ENCODE measurements around the gene DALRD3.

DALRD3 gene

DNA sequence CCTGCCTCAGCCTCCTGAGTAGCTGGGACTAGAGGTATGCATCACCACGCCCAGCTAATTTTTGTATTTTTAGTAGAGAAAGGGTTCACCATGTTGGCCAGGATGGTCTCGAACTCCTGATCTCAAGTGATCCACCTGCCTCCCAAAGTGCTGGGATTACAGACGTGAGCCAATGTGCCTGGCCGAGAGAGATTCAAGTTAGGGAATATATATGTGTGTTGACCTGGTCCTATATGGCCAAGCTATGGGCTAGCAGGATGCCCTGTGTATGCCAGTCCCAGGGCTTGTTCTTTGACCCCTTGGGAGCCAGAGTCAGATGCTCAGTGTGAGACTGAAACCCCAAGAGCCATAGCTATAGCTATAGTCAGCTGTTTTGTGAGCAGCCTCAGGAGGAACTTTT is 5.4 kb upstream of the DALRD3 start:
- POLR2A ChIA-PET: interaction anchor here (1.2 to 9.9 kb wide), 6 partner anchors 10 to 96 kb away, joined by 5 to 204 read pairs (median 35); partner anchors contain the start of genes P4HTM, QRICH1, USP19 and WDR6
- TF ChIP-seq FOXK2 (IDR thresholded peaks at IDR 0.05) (no peak), NFRKB (IDR thresholded peaks at IDR 0.05) (no peak), BHLHE40 (IDR thresholded peaks at IDR 0.05; ENCODE audit: borderline replicate concordance) (no peak), SUZ12 (IDR thresholded peaks at IDR 0.05) (no peak), ELF4 (IDR thresholded peaks at IDR 0.05) (no peak), HDGF (IDR thresholded peaks at IDR 0.05; ENCODE audit: borderline replicate concordance) (no peak), TARDBP (IDR thresholded peaks at IDR 0.05) (no peak), ZNF384 (IDR thresholded peaks at IDR 0.05) (no peak), FOXM1 (IDR thresholded peaks at IDR 0.05; ENCODE audit: borderline replicate concordance) (no peak), SP1 (IDR thresholded peaks at IDR 0.05) (no peak), FOXA1 (IDR thresholded peaks at IDR 0.05) (no peak), ARNT (IDR thresholded peaks at IDR 0.05) (no peak), CTBP1 (IDR thresholded peaks at IDR 0.05; ENCODE audit: borderline replicate concordance) (no peak), L3MBTL2 (conservative IDR thresholded peaks at IDR 0.05) (no peak), LEF1 (IDR thresholded peaks at IDR 0.05; ENCODE audit: borderline replicate concordance) (no peak)
- TF ChIP-seq, protein P1, sequence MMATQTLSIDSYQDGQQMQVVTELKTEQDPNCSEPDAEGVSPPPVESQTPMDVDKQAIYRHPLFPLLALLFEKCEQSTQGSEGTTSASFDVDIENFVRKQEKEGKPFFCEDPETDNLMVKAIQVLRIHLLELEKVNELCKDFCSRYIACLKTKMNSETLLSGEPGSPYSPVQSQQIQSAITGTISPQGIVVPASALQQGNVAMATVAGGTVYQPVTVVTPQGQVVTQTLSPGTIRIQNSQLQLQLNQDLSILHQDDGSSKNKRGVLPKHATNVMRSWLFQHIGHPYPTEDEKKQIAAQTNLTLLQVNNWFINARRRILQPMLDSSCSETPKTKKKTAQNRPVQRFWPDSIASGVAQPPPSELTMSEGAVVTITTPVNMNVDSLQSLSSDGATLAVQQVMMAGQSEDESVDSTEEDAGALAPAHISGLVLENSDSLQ (IDR thresholded peaks at IDR 0.05): no peak
- no peak for DNase-seq (ENCODE audit: extremely low spot score)
- CTCF ChIA-PET: no interaction called here

DNA sequence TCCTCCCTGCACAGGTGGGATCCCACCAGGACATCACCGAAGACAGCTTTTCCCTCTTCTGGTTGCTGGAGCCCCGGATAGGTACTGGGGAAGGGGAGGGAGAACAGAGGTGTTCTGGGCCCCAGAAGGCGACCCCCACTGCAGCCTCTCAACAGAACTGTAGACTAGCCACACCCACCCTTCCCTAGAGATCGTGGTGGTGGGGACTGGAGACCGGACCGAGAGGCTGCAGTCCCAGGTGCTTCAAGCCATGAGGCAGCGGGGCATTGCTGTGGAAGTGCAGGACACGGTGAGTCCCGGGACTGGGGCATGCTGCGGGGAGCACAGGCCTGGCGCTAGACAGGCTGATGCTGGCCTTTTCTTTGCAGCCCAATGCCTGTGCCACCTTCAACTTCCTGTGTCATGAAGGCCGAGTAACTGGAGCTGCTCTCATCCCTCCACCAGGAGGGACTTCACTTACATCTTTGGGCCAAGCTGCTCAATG is 4.3 kb upstream of the DALRD3 start:
- ChIA-PET POLR2A (interaction anchor here (1.0 to 9.9 kb wide), 11 partner anchors 9 to 97 kb away, joined by 3 to 204 read pairs (median 10); partner anchors contain the start of genes P4HTM, QRICH1, USP19 and WDR6), CTCF (interaction anchor here (0.8 to 2.2 kb wide), 6 partner anchors 13 to 110 kb away, joined by 3 to 15 read pairs (median 6); partner anchors contain the start of genes LAMB2, QRICH1 and WDR6)
- no peak for DNase-seq (ENCODE audit: extremely low spot score)
- TF ChIP-seq L3MBTL2 (conservative IDR thresholded peaks at IDR 0.05): no peak
- no peak for TF ChIP-seq FOXA1 (IDR thresholded peaks at IDR 0.05)
- TF ChIP-seq SP1 (IDR thresholded peaks at IDR 0.05): no peak
- TF ChIP-seq CTBP1 (IDR thresholded peaks at IDR 0.05; ENCODE audit: borderline replicate concordance): no peak
- no peak for TF ChIP-seq SUZ12 (IDR thresholded peaks at IDR 0.05)
- no peak for TF ChIP-seq NFRKB (IDR thresholded peaks at IDR 0.05)

DNA sequence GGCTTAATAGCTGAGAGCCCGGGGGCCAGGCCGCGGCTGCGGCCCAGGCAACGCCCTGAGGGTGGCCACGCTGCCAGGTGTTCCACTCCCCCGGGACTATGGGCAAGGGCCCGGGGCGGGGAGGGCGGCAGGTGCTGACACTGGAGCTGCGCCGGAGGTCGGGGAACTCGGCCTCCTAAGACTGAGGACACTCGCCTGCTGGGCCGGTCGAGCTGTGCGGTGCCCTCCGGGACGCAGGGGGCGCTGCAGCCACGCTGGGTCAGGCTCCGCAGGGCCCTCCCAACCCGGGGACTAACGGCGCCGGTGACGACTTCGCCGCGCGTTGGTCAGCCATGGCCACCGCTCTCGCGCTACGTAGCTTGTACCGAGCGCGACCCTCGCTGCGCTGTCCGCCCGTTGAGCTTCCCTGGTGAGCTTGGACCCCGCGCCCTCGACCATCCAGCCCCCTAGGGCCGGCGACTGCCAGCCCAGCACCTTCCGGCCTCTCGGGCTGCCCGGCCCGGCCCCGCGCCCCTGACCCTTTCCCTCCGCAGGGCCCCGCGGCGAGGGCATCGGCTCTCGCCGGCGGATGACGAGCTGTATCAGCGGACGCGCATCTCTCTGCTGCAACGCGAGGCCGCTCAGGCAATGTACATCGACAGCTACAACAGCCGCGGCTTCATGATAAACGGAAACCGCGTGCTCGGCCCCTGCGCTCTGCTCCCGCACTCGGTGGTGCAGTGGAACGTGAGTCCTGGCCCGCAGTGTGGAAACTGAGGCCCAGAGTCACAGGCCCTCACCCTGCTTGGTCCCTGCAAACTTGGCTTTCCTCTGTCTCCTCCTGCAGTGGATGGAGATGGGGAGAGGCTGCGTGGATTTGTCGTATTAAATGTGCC is 3.7 kb upstream of the DALRD3 start, which contains the start of gene NDUFAF3:
TSS of gene NDUFAF3 (plus strand) at position 309 of the 875 bp plus-strand sequence. CDS start at position 333, 24 bp downstream.
- ChIA-PET CTCF (interaction anchor here (0.5 to 2.2 kb wide), 10 partner anchors 13 to 429 kb away, joined by 3 to 15 read pairs (median 4); partner anchors contain the start of genes LAMB2, QRICH1 and WDR6), POLR2A (interaction anchor here (0.7 to 9.9 kb wide), 16 partner anchors 7 to 427 kb away, joined by 3 to 204 read pairs (median 6); partner anchors contain the start of genes IMPDH2, LAMB2, P4HTM and QRICH1)
- peak; percentile 81; the same call in 1 of the 2 replicates for TF ChIP-seq CTBP1 (IDR thresholded peaks at IDR 0.05; ENCODE audit: borderline replicate concordance)
- peak; percentile 79 for TF ChIP-seq ELF4 (IDR thresholded peaks at IDR 0.05)
- TF ChIP-seq ARNT (IDR thresholded peaks at IDR 0.05): peak; percentile 44; the same call in 1 of the 2 replicates
- no peak for TF ChIP-seq HDGF (IDR thresholded peaks at IDR 0.05; ENCODE audit: borderline replicate concordance)
- no peak; the same call in 1 of the 2 replicates for TF ChIP-seq FOXM1 (IDR thresholded peaks at IDR 0.05; ENCODE audit: borderline replicate concordance)
- no peak for TF ChIP-seq NFRKB (IDR thresholded peaks at IDR 0.05)
- no peak for TF ChIP-seq SP1 (IDR thresholded peaks at IDR 0.05)
- TF ChIP-seq L3MBTL2 (conservative IDR thresholded peaks at IDR 0.05): peak; percentile 90
- TF ChIP-seq LEF1 (IDR thresholded peaks at IDR 0.05; ENCODE audit: borderline replicate concordance): 0 out of 2 replicates have a peak, but pooled peaks have one; percentile 49
- DNase-seq (ENCODE audit: extremely low spot score): peak; percentile 85

DNA sequence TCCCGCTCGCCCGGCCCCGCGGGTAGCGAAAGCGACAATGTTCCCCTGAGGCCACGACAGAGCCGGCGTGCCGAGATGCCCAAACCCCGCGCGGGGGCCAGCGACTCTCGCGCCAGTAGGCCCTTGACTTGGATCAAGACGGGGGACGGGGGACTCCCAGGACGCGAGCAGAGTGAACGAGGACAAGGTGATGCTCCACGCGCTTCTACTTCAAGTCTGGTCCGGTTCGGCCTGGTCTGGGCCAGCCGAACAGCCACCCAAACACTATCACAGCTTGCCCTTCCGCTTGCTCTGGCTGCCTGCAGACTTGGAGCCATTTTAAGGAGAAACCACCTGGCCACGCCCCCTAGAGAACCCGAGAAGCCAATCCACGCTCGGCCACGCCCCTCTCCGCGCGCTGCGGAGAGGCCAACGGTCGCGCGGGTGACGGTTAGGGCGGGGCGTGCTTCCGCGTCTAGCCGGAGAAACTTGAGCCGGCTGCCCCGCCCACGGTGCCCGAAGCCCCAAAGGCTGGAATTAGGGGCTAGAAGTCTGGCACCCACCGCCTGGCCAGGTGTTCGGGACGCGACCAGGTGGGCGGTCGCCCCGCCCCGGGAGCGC is 2.9 kb upstream of the DALRD3 start:
- DNase-seq (ENCODE audit: extremely low spot score): peak; percentile 91
- ChIA-PET POLR2A (interaction anchor here (0.7 to 9.9 kb wide), 13 partner anchors 8 to 428 kb away, joined by 3 to 204 read pairs (median 9); partner anchors contain the start of genes IMPDH2, LAMB2, P4HTM and QRICH1), CTCF (interaction anchor here (0.5 to 2.2 kb wide), 6 partner anchors 12 to 430 kb away, joined by 3 to 15 read pairs (median 5); partner anchors contain the start of genes LAMB2 and QRICH1)
- TF ChIP-seq LEF1 (IDR thresholded peaks at IDR 0.05; ENCODE audit: borderline replicate concordance) (no peak), FOXM1 (IDR thresholded peaks at IDR 0.05; ENCODE audit: borderline replicate concordance) (no peak), NFRKB (IDR thresholded peaks at IDR 0.05) (no peak), HDGF (IDR thresholded peaks at IDR 0.05; ENCODE audit: borderline replicate concordance) (0 out of 2 replicates have a peak, but pooled peaks have one; percentile 38), L3MBTL2 (conservative IDR thresholded peaks at IDR 0.05) (0 out of 2 replicates have a peak, but pooled peaks have one; percentile 38), ZNF384 (IDR thresholded peaks at IDR 0.05) (no peak), ELF4 (IDR thresholded peaks at IDR 0.05) (peak; percentile 89), CTBP1 (IDR thresholded peaks at IDR 0.05; ENCODE audit: borderline replicate concordance) (no peak)
- TF ChIP-seq, protein P1 (IDR thresholded peaks at IDR 0.05): no peak

DNA sequence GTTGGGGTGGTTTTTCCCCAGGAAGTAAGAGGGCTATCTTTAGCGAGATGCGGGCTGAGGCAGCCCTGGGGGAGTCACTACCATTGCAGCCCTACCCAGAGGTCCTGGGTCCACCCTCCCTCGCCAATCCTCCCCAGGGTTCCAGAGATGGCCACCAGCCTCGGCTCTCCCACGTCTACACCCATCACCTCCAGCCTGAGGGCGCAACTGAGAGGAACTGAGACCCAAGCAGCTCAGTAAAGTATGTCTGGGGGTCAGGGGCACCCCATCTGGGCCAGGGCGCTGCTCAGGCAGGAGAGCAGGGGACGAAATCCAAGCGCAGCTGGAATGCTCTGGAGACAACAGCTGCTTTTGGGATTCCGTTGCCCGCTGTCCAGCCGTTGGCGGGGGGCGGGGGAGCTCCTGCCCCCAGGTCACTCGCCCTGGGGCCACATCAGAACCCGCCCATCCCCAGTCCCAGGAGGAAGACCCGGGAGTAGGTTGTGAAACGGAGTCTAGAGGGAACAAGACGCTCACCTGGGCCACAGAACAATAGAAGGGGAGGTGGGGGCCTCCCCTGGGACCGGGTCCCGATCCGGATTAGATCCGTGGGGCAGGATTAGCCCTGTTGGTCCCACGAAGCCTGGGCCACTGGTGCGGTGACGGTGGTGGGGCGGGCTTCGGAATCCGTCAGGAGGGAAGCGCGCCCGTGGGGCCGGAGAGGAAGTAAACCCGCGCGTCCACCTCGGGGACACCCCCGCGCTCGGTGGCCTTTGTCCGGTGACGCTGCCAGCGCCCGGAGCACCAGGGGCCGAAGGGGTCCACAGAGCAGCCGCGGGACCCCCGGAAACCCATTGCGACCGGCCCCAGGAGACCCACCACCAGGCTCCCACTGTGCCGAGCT is 2.2 kb upstream of the DALRD3 start:
- ChIA-PET POLR2A (interaction anchor here (0.8 to 9.9 kb wide), 10 partner anchors 7 to 100 kb away, joined by 5 to 204 read pairs (median 14); partner anchors contain the start of genes IMPDH2, P4HTM, QRICH1 and USP19), CTCF (interaction anchor here (0.6 to 2.2 kb wide), 3 partner anchors 11 to 130 kb away, joined by 4 to 15 read pairs (median 8); partner anchors contain the start of gene WDR6)
- DNase-seq (ENCODE audit: extremely low spot score): no peak
- TF ChIP-seq BHLHE40 (IDR thresholded peaks at IDR 0.05; ENCODE audit: borderline replicate concordance) (no peak), TARDBP (IDR thresholded peaks at IDR 0.05) (no peak), ARNT (IDR thresholded peaks at IDR 0.05) (no peak), FOXM1 (IDR thresholded peaks at IDR 0.05; ENCODE audit: borderline replicate concordance) (no peak), ZNF384 (IDR thresholded peaks at IDR 0.05) (no peak), HDGF (IDR thresholded peaks at IDR 0.05; ENCODE audit: borderline replicate concordance) (0 out of 2 replicates have a peak, but pooled peaks have one; percentile 29)

Data from HEK293T (cell line).